OCI-M2 (cell line): Measurements from ENCODE around the gene PCSK1N.

Source experiments
- DNase-seq: peaks from one replicate; lab custom pipeline; 2025; ENCODE audit not compliant: unreplicated experiment; lab: John Stamatoyannopoulos, UW

Gene PCSK1N

DNA sequence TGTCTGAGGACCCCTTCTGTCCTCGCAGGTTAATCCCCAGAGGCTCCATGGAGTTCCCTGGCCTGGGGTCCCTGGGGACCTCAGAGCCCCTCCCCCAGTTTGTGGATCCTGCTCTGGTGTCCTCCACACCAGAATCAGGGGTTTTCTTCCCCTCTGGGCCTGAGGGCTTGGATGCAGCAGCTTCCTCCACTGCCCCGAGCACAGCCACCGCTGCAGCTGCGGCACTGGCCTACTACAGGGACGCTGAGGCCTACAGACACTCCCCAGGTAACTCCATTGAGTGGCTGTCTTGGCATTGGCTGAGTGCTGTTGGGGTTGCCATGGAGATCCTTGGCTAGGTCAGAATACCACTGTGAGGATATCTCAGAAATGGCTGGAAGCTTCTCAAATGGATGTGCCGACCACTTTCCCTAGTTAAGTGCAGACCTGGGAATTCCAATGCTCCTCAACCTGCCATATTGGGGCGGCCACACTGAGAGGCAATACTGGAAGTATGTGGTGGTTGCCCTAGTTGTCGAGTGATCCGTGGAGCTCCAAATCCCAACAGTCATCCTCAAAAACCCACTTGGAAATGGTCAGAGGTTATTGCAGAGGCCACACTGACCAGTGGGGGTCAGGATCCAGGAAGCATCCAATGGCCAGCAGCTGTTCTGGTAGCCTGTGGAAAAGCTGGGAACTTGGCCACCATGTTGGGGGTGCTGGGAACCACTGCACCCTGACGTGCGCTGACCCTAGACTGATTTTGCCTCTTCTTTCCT, 44.2 kb downstream of the PCSK1N start:
- DNase-seq: no peak

DNA sequence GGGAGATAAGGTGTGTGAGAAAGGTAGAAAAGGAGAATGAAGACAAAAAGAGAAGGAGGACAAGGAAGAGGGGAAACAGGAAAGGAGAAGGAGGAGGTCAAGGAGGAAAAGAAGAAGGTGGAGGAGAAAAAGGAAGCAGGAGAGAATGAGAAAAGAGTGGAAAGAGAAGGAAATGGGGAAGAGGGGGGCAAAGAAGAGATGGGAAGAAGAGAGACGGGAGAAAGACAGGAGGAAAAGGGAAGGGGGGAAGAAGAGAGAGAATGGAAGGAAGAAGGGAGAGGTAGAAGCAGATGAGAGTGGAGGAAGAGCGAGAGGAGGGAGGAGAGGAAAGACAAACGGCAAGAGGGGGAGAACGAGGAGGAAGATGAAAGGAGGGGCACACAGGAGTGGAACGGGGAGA, 44.9 kb downstream of the PCSK1N start:
- no peak for DNase-seq

- DNase-seq: no peak
These were observed 45.8 kb downstream of the PCSK1N start for GRCh38 chrX:48789366-48790220.

DNA sequence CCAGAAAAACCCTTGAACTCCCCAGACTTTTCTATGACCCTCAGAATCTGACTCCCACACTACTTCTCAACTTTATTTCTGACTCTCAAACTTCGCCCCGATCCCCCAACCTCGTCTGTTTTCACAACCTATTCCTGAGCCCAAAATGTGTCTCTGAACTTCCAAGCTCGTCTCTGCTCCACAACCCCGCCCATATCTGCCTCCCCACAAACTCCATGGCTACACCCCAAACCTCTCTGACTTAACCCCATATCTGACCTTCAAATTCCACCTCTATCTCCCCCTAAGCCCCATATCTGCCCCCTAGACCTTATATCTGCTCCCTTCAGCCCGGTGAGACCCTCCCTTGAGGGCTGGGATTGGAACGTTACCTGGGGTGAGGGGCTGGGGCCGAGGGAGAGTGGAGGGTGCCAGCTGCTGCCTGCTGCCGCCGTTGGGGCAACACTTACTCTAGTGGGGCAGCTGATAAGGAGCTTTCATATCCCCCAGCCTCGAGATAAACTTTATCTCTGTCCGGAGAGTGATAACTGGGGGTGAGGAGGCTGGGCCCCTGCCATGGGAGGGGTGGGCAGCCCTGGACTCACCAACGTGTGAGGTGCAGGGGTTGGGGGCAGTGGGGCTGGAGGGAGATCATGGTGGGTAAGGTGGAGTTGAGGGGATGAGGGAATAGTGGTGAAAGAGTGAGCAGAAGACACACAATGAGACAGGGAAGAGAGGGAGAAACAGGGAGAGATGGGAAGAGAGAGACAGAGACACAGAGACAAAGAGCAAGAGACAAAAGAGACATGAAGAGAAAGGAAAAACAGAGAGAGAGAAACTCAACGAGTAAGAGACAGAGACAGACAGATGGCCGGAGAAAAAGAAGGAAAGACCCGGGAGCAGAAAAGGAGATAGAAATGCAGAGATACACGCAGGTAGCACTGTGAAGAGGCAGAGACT, 47.6 kb downstream of the PCSK1N start:
- DNase-seq: no peak

DNA sequence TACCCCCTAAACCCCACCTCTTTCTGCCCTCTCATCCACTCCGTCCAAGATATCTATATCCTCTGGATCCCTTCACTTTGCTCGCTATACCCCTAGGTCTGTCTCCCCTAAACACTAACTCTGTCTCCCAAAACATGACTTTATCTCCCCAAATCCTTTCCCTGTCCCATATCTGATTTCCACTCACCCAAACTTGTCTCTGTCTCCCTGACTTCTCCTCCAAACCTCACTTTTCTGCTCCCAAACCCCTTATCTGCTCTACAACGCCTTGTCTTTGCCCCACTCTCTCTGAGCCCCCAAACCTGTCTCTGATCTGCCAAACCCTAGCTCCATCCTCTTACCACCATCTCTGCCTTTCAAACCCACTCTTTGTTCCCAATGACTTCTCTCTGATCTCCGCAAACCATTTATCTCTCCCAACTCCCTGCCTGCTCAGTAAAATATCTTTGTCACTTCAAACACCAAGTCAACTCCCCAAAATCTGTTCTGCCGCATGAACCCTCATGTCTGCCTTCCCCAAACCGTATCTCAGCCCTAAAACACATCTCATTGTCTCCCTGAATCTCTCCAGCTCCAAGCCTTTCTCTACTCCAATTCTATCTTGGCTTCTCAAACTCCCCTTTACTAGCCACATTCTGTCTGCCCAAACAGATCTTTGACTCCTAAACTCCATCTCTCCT, 48.4 kb downstream of the PCSK1N start:
- no peak for DNase-seq

DNA sequence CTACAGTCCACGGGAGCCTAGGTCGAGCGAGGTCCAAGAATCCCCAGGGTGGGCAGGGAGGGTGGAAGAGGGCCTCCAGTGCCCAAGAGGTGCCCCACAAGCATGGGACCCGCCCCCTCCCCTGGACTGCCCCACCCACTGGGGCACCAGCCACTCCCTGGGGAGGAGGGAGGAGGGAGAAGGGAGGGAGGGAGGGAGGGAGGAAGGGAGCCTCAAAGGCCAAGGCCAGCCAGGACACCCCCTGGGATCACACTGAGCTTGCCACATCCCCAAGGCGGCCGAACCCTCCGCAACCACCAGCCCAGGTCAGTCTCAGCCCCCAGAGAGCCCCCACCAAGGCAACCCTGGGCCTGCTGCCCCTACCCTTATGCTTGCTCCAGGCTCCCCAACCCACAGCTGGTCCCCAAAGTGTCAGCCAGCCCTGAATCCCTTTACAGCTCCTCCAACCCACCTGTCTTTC, 49.0 kb downstream of the PCSK1N start, which contains the start of gene GATA1:
Gene GATA1 (plus strand): TSS at position 250 of the 460 bp plus-strand sequence. CDS start 4,520 bp downstream, outside the sequence.
- DNase-seq: no peak

DNA sequence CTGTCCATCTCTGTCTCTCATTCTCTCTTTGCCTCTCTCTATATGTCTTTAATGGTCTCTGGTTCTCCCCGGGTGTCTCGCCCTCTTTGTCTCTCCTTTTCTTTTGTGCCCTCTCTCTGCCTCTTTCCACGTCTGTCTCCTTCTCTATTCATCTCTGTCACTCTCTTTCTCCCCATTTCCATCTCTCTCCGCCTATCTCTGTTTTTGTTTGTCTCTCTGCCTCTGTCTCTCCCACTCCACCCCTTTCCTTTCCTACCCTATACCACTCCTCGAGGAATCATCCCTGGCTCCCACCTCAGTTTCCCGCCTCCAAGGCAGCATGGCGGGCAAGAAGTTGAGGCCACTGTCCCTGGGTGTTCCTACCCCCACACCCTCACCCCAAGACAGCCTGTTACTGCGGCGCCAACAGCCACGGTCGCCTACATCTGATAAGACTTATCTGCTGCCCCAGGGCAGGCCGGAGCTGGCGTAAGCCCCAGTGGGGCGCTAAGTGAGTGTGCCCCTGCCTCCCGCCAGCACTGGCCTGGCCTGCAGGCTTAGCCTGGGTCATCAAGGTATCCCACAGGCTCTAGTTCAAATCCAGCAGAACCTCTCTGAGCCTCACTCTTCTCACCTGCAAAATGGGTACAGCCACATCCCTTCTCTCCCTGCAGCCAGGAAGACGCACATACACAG, 49.7 kb downstream of the PCSK1N start:
- no peak for DNase-seq

DNA sequence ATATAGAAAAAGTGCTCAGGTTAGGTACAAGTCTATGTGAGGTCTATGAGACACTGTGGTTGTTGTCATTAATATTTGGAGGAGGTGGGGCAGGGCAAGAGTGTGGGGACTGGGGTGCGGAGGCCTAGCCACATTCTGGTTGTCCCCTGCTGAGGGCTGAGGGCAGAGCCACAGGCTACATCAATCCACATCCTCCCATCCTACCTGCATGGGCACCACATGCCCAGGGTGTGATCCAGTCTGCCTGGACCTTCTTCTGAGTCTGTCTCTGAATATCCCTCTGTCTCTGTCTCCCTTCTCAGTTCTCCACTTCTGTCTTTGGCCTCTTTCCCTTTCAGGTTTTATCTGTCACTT, 50.2 kb downstream of the PCSK1N start:
- DNase-seq: no peak

- no peak for DNase-seq
These were observed 50.7 kb downstream of the PCSK1N start for GRCh38 chrX:48784726-48785125.

DNA sequence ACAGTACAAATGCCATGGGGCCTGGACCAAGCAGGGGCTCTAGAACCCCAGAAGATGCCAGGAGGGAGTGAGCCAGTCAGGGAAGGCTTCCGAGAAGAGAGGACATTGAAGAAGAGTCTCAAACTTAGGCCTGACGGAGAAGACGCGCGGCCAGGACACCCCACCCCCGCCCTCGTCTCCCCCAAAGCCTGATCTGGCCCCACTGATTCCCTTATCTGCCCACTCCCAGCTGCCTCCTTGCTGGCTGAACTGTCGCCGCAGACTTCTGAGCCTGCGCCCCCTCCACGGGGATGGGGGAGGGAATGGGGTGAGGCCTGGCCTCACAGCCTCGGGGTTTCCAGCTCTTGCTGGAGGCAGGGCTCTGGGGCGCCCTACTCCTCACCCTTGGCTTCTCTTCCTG, 52.6 kb downstream of the PCSK1N start:
- peak; percentile 44 for DNase-seq

GRCh38 chrX:48782216-48782615, 53.2 kb downstream of the PCSK1N start:
- DNase-seq: no peak

- no peak for DNase-seq
These were observed 53.7 kb downstream of the PCSK1N start for GRCh38 chrX:48781705-48782104.
